Neuronal stem cell (in vitro differentiated cells): ENCODE results near the gene MARK3.

Experiments used
- DNase-seq: peaks from one replicate; pipeline ENCODE4 v3.0.0-alpha.2; 2013; ENCODE audit warnings: low spot score
- H2AFZ ChIP-seq: one replicate; pipeline ENCODE4 v1.6.1; 2013; ENCODE audit warnings: mild to moderate bottlenecking, low read length, inconsistent platforms
- H2AK5ac ChIP-seq: 2 replicates; pipeline ENCODE4 v1.6.1; 2013; ENCODE audit warnings: low read depth, mild to moderate bottlenecking, inconsistent platforms, low read length, moderate library complexity, mixed read lengths
- H2BK120ac ChIP-seq: 2 replicates; pipeline ENCODE4 v1.6.1; 2013; ENCODE audit warnings: low read depth, mild to moderate bottlenecking, inconsistent platforms, low read length, moderate library complexity, mixed read lengths
- H2BK12ac ChIP-seq: one replicate; pipeline ENCODE4 v1.6.1; 2013; ENCODE audit warnings: low read length, inconsistent platforms
- H2BK15ac ChIP-seq: 2 replicates; pipeline ENCODE4 v1.6.1; 2013; ENCODE audit warnings: mild to moderate bottlenecking, low read length, inconsistent platforms, mixed read lengths
- H2BK5ac ChIP-seq: one replicate; pipeline ENCODE4 v1.6.1; 2013; ENCODE audit warnings: inconsistent platforms, mild to moderate bottlenecking, low read length, moderate library complexity
- H3K14ac ChIP-seq: one replicate; pipeline ENCODE4 v1.6.1; 2013; ENCODE audit warnings: low read length, inconsistent platforms
- H3K18ac ChIP-seq: 2 replicates; pipeline ENCODE4 v1.6.1; 2013; ENCODE audit warnings: low read length, inconsistent platforms
- H3K23ac ChIP-seq: 2 replicates; pipeline ENCODE4 v1.6.1; 2013; ENCODE audit warnings: low read depth, mild to moderate bottlenecking, mixed read lengths, low read length, inconsistent platforms; ENCODE audit not compliant: poor library complexity
- H3K27ac ChIP-seq: replicated peaks from 3 replicates; pipeline ENCODE4 v1.5.1; 2013; ENCODE audit warnings: low read length, inconsistent platforms
- H3K27me3 ChIP-seq, 3 experiments: 2 replicates each; pipeline ENCODE4 v1.6.1; 2013; ENCODE audit warnings: low read length in 3 of 3, mild to moderate bottlenecking in 2 of 3, inconsistent platforms in 1 of 3, low read depth in 1 of 3, mixed read lengths in 1 of 3, moderate library complexity in 1 of 3; ENCODE audit not compliant: control insufficient read depth in 3 of 3, insufficient read depth in 3 of 3
- H3K36me3 ChIP-seq, 2 donors: replicated peaks in 1 of 2; 2 replicates each; pipeline ENCODE4 v1.6.1; 2013; ENCODE audit warnings: low read length in 2 of 2; ENCODE audit not compliant: control insufficient read depth in 2 of 2, insufficient read depth in 2 of 2
- H3K4ac ChIP-seq: 2 replicates; pipeline ENCODE4 v1.6.1; 2013; ENCODE audit warnings: inconsistent platforms, mild to moderate bottlenecking, low read length, moderate library complexity
- H3K4me1 ChIP-seq, 2 donors: 1 replicate in 1 of 2; 2 replicates in 1 of 2; pipeline ENCODE4 v1.6.1; 2013; ENCODE audit warnings: low read length in 2 of 2, low read depth in 1 of 2; ENCODE audit not compliant: control insufficient read depth in 2 of 2, insufficient read depth in 1 of 2
- H3K4me2 ChIP-seq: one replicate; pipeline ENCODE4 v1.6.1; 2013; ENCODE audit warnings: mild to moderate bottlenecking, low read length, inconsistent platforms; ENCODE audit not compliant: insufficient read depth, poor library complexity, severe bottlenecking
- H3K4me3 ChIP-seq, 2 donors: 2 replicates each; pipeline ENCODE4 v1.5.1; 2013; ENCODE audit warnings: low read length in 2 of 2, mild to moderate bottlenecking in 2 of 2, inconsistent platforms in 1 of 2, moderate library complexity in 1 of 2
- H3K79me1 ChIP-seq: one replicate; pipeline ENCODE4 v1.6.1; 2013; ENCODE audit warnings: low read depth, mild to moderate bottlenecking, inconsistent platforms, low read length, moderate library complexity
- H3K9ac ChIP-seq: one replicate; pipeline ENCODE4 v1.6.1; 2013; ENCODE audit warnings: mild to moderate bottlenecking, low read depth, low read length, inconsistent platforms; ENCODE audit not compliant: poor library complexity
- H3K9me3 ChIP-seq, 2 donors: replicated peaks in 1 of 2; 2 replicates each; pipeline versions ENCODE3 to v1.6.1; 2013; ENCODE audit warnings: low read length in 2 of 2, mild to moderate bottlenecking in 2 of 2, inconsistent platforms in 1 of 2, low read depth in 1 of 2, mixed read lengths in 1 of 2, moderate library complexity in 1 of 2; ENCODE audit not compliant: control insufficient read depth in 2 of 2, insufficient read depth in 1 of 2
- H4K8ac ChIP-seq: one replicate; pipeline ENCODE4 v1.6.1; 2013; ENCODE audit warnings: low read depth, mild to moderate bottlenecking, inconsistent platforms, low read length, moderate library complexity
- H4K91ac ChIP-seq: one replicate; pipeline ENCODE4 v1.6.1; 2013; ENCODE audit warnings: low read length, low read depth, mild to moderate bottlenecking, inconsistent platforms; ENCODE audit not compliant: poor library complexity
- WGBS, 2 donors: extraction: QIAGEN DNeasy Blood & Tissue Kit; methylation state at CpG; one replicate each; pipeline ENCODE4 v1.1.7; 2013; ENCODE audit warnings: missing lambda C conversion rate in 2 of 2, mixed read lengths in 1 of 2; ENCODE audit not compliant: insufficient read length in 2 of 2, insufficient replicate concordance in 1 of 2; ENCODE audit errors: extremely low coverage in 2 of 2; 5-methylcytosine and 5-hydroxymethylcytosine counted together

MARK3 gene

GRCh38 chr14:103517721-103518421 is 132.7 kb downstream of the MARK3 start:
- H2BK120ac ChIP-seq: peak overlapping the region; percentile 83
- H3K27me3 ChIP-seq: peaks cover 0 to under 1% (median 0%) of the 10 kb centered on the region in 3 experiments
- H3K14ac ChIP-seq: peak overlapping the region; percentile 44
- H2BK12ac ChIP-seq: peak overlapping the region; percentile 4
- H4K8ac ChIP-seq: peak overlapping the region; percentile 48
- H3K9me3 ChIP-seq: no peaks in the 10 kb centered on the region
- no peak overlapping the region for H4K91ac ChIP-seq
- H3K9ac ChIP-seq: peak overlapping the region; percentile 67
- H2BK15ac ChIP-seq: peak overlapping the region; percentile 83
- peak overlapping the region; percentile 98 for H2AK5ac ChIP-seq
- peak overlapping the region; percentile 3 for H3K4ac ChIP-seq
- no peak for DNase-seq
- H3K23ac ChIP-seq: no peak overlapping the region
- WGBS, 2 donors: no CpG with 5 or more reads among the region's 20 CpGs
- no peak overlapping the region for H2BK5ac ChIP-seq
- peaks cover 18 to 34% of the 10 kb centered on the region in 2 donors for H3K36me3 ChIP-seq
- H3K27ac ChIP-seq: no peak overlapping the region
- H3K18ac ChIP-seq: peak overlapping the region; percentile 93
- no peak overlapping the region for H2AFZ ChIP-seq
- peaks cover 13% of the 10 kb centered on the region for H3K79me1 ChIP-seq
- H3K4me1 ChIP-seq: peaks cover 18 to 44% of the 10 kb centered on the region in 2 donors
- no peak overlapping the region for H3K4me2 ChIP-seq
- H3K4me3 ChIP-seq: no peak overlapping the region

GRCh38 chr14:103518422-103519042 is 133.3 kb downstream of the MARK3 start:
- no peak overlapping the region for H3K4me3 ChIP-seq
- H2BK120ac ChIP-seq: peak overlapping the region; percentile 83
- peaks cover 0 to 7% (median 0%) of the 10 kb centered on the region in 3 experiments for H3K27me3 ChIP-seq
- peak overlapping the region; percentile 98 for H2AK5ac ChIP-seq
- H3K4me1 ChIP-seq: peaks cover 18 to 51% of the 10 kb centered on the region in 2 donors
- no peaks in the 10 kb centered on the region for H3K9me3 ChIP-seq
- peak overlapping the region; percentile 18 for H3K4me2 ChIP-seq
- DNase-seq: no peak
- peak overlapping the region; percentile 94 for H2BK15ac ChIP-seq
- peaks cover 13% of the 10 kb centered on the region for H3K79me1 ChIP-seq
- peak overlapping the region; percentile 16 for H2BK12ac ChIP-seq
- H3K4ac ChIP-seq: peak overlapping the region; percentile 66
- peak overlapping the region; percentile 75 for H2BK5ac ChIP-seq
- no peak overlapping the region for H2AFZ ChIP-seq
- H3K23ac ChIP-seq: peak overlapping the region; percentile 80
- peak overlapping the region; percentile 93 for H3K18ac ChIP-seq
- no peak overlapping the region for H3K14ac ChIP-seq
- no CpG with 5 or more reads among the region's 9 CpGs for WGBS, 2 donors
- no peak overlapping the region for H3K9ac ChIP-seq
- H3K27ac ChIP-seq: no peak overlapping the region
- no peak overlapping the region for H4K91ac ChIP-seq
- H4K8ac ChIP-seq: no peak overlapping the region
- H3K36me3 ChIP-seq: peaks cover 13 to 31% of the 10 kb centered on the region in 2 donors

- no peak overlapping the region for H2AFZ ChIP-seq
- H4K8ac ChIP-seq: peak overlapping the region; percentile 95
- no peak overlapping the region for H3K4me2 ChIP-seq
- no peaks in the 10 kb centered on the region for H3K9me3 ChIP-seq
- peaks cover 21 to 54% of the 10 kb centered on the region in 2 donors for H3K4me1 ChIP-seq
- H3K23ac ChIP-seq: peak overlapping the region; percentile 80
- peaks cover 13% of the 10 kb centered on the region for H3K79me1 ChIP-seq
- H3K27ac ChIP-seq: no peak overlapping the region
- peak overlapping the region; percentile 59 for H3K18ac ChIP-seq
- H3K9ac ChIP-seq: no peak overlapping the region
- H3K27me3 ChIP-seq: peaks cover 0 to 14% (median 2%) of the 10 kb centered on the region in 3 experiments
- peak overlapping the region; percentile 16 for H2BK12ac ChIP-seq
- DNase-seq: no peak
- no peak overlapping the region for H3K14ac ChIP-seq
- H3K4ac ChIP-seq: peak overlapping the region; percentile 66
- no peak overlapping the region for H2BK120ac ChIP-seq
- H3K36me3 ChIP-seq: peaks cover 13 to 27% of the 10 kb centered on the region in 2 donors
- peak overlapping the region; percentile 94 for H2BK15ac ChIP-seq
- H4K91ac ChIP-seq: no peak overlapping the region
- no CpG with 5 or more reads among the region's 13 CpGs for WGBS, 2 donors
- peak overlapping the region; percentile 98 for H2AK5ac ChIP-seq
- H3K4me3 ChIP-seq: peak overlapping the region in 1 of 2 donors; percentile 14
- H2BK5ac ChIP-seq: peak overlapping the region; percentile 75
Measured at GRCh38 chr14:103519043-103519836, 134.0 kb downstream of the MARK3 start.
